Adrenal gland (tissue), 5 donors: ENCODE data around the gene MROH2A.

Experiments
- CTCF ChIP-seq, 6 experiments: fragments of 450-650 bp in 4 of 6; fragments of 200-600 bp in 2 of 6; sonication (generic) in 1 of 6; IDR thresholded peaks; 1 replicate in 5 of 6; 2 replicates in 1 of 6; pipeline versions ENCODE4 v1.5.1 to v1.8.0; 2016 to 2021; ENCODE audit warnings: antibody characterized with exemption in 6 of 6, mild to moderate bottlenecking in 2 of 6, moderate library complexity in 1 of 6
- POLR2A ChIP-seq, 2 donors: fragments of 450-650 bp; IDR thresholded peaks; one replicate each; pipeline ENCODE4 v1.6.1; 2017; ENCODE audit warnings: antibody characterized with exemption in 2 of 2, mild to moderate bottlenecking in 2 of 2, moderate library complexity in 1 of 2
- donor health status: DM: no; HTN: no; CAD: no.

- TF ChIP-seq CTCF (IDR thresholded peaks at IDR 0.05) = no peak
- no peak for TF ChIP-seq POLR2A (IDR thresholded peaks at IDR 0.05)
Measured at GRCh38 chr2:233820774-233821105, 42.6 kb downstream of the MROH2A start.
